Activated B cell treated with CpG ODN at 0.5 μM for 24 hours (primary cell): ENCODE results near the gene NR4A3. TPM values are rescaled to one million over a fixed set of nuclear protein-coding genes. Genes with fewer than 3 reads are reported as not detected.

Experiments used
- ATAC-seq: fragments of 200-7000 bp; cut with Tn5 transposase; one replicate; pipeline ENCODE4 v1.10.0; 2021; ENCODE audit warnings: low read depth, mild to moderate bottlenecking, moderate library complexity
- CTCF ChIA-PET: fragments of 350-600 bp; sonication (Branson Sonifier 250); formaldehyde crosslinking; loops from one replicate; lab custom pipeline; 2021; ENCODE audit warnings: antibody characterized with exemption; lab: Charles Lee
- POLR2A ChIA-PET: fragments of 350-600 bp; sonication (Branson Sonifier 250); formaldehyde crosslinking; loops from one replicate; lab custom pipeline; 2021; ENCODE audit warnings: antibody characterized with exemption; lab: Charles Lee
- DNase-seq: peaks from one replicate; pipeline ENCODE4 v3.0.0; 2022
- H3K27ac Mint-ChIP-seq: one replicate; pipeline ENCODE4 v1.8.0; 2020; ENCODE audit warnings: mixed read lengths
- H3K27me3 Mint-ChIP-seq: one replicate; pipeline ENCODE4 v1.8.0; 2021; ENCODE audit warnings: mixed read lengths
- H3K36me3 Mint-ChIP-seq: one replicate; pipeline ENCODE4 v1.8.0; 2021; ENCODE audit warnings: low read depth, mixed read lengths
- H3K4me1 Mint-ChIP-seq: one replicate; pipeline ENCODE4 v1.8.0; 2021; ENCODE audit warnings: mixed read lengths
- H3K4me3 Mint-ChIP-seq: one replicate; pipeline ENCODE4 v1.8.0; 2020; ENCODE audit warnings: mild to moderate bottlenecking, mixed read lengths
- H3K9me3 Mint-ChIP-seq: one replicate; pipeline ENCODE4 v1.8.0; 2020; ENCODE audit warnings: mixed read lengths
- intact Hi-C: fragments of 100-400 bp; cut with micrococcal nuclease; formaldehyde crosslinking; loops from one replicate; pipeline ENCODE4 v1.15.1; 2024
- total RNA-seq: library from RNA; stranded (reverse); gene quantifications from 2 replicates; pipeline ENCODE4 v1.2.3, GENCODE V29; 2022
- TF ChIP-seq, protein P1 (sequence below): fragments of 200-600 bp; IDR thresholded peaks from one replicate; pipeline ENCODE4 v1.8.0; 2022; ENCODE audit warnings: antibody characterized with exemption, mild to moderate bottlenecking

NR4A3 gene
- total RNA-seq, 1 donor from 2014 or later, result 21.5 TPM

DNA sequence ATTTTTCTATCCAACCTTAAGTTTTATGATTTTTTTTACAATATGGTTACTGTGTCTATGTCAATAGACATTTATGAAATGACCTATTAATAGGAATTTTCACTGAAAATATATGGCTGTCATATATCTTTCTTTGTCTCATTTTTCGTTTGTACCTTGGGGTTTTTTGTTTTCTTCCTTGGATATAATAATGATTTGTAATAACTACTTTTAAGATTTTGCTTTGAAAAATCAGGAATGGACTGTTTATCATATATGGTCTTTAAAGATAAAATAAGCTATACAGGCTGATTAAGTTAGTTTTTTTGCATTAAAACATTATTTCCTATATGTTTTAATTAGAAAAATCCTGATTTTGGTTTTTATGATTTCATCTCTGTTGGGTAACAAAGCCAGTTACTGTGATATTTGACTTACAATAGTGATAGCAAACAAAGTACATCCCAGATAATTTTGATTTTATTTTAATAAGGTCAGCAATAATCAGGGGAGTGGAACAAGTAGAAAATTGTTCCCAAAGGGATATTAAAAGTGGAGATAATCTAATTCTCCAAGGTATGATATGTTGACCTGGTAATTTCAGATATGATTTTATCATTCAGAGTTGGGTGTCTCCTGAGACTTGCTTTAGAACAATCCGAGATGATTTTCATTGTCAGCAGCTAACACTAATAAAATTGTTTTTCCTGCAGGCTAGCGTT, 10.3 kb downstream of the NR4A3 start:
- ChIA-PET POLR2A (no interaction called here), CTCF (no interaction called here)
- Mint-ChIP-seq H3K4me1 (peaks cover 17% of the 10 kb centered on the region), H3K27me3 (peaks cover 31% of the 10 kb centered on the region), H3K9me3 (no peaks in the 10 kb centered on the region), H3K27ac (no peak overlapping the region), H3K4me3 (no peak overlapping the region), H3K36me3 (peaks cover 75% of the 10 kb centered on the region)
- no peak for DNase-seq
- intact Hi-C loops, result no loop called here
- no peak for ATAC-seq
- TF ChIP-seq, protein P1, sequence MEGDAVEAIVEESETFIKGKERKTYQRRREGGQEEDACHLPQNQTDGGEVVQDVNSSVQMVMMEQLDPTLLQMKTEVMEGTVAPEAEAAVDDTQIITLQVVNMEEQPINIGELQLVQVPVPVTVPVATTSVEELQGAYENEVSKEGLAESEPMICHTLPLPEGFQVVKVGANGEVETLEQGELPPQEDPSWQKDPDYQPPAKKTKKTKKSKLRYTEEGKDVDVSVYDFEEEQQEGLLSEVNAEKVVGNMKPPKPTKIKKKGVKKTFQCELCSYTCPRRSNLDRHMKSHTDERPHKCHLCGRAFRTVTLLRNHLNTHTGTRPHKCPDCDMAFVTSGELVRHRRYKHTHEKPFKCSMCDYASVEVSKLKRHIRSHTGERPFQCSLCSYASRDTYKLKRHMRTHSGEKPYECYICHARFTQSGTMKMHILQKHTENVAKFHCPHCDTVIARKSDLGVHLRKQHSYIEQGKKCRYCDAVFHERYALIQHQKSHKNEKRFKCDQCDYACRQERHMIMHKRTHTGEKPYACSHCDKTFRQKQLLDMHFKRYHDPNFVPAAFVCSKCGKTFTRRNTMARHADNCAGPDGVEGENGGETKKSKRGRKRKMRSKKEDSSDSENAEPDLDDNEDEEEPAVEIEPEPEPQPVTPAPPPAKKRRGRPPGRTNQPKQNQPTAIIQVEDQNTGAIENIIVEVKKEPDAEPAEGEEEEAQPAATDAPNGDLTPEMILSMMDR, result no peak

DNA sequence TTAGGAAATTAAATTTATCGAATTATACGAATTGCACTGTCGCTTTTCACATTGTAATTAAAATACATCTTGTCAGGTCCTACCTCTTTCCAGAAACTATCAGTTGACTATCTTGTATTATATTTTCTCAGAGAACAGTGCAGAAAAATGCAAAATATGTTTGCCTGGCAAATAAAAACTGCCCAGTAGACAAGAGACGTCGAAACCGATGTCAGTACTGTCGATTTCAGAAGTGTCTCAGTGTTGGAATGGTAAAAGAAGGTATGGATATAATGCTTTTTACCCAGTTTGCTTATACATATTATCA, 10.8 kb downstream of the NR4A3 start:
- Mint-ChIP-seq H3K27ac (no peak overlapping the region), H3K4me1 (peaks cover 17% of the 10 kb centered on the region), H3K9me3 (no peaks in the 10 kb centered on the region), H3K4me3 (no peak overlapping the region), H3K27me3 (peaks cover 26% of the 10 kb centered on the region), H3K36me3 (peaks cover 72% of the 10 kb centered on the region)
- POLR2A ChIA-PET, result interaction anchor here (0.7 kb wide), 1 partner anchor 10 kb away, joined by 3 read pairs; the partner anchor contains the start of gene NR4A3
- TF ChIP-seq, protein P1, result no peak
- intact Hi-C loops, result no loop called here
- CTCF ChIA-PET, result no interaction called here
- DNase-seq (no peak), ATAC-seq (no peak)

DNA sequence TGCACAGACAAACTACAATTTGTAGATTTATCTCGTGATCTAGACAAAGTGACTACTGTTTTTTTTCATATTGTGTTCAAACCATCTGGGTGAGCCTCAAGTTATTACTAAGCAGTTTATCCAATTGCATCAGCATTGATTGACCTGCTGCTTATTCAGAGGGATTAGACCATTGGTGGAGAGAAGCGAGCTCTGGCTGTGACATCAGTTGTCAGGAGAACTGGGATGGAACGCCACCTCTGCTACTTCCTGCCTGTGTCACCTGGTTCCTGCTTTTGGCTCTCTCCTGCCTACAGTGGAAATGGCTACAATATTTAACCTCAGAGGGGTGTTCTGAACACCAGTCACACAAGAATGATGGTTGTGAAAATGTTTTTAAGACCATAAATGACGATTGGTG, 12.1 kb downstream of the NR4A3 start:
- peaks cover 19% of the 10 kb centered on the region for H3K27me3 Mint-ChIP-seq
- no peak for ATAC-seq
- TF ChIP-seq, protein P1, result no peak
- H3K9me3 Mint-ChIP-seq, result no peaks in the 10 kb centered on the region
- H3K36me3 Mint-ChIP-seq, result peaks cover 75% of the 10 kb centered on the region
- H3K4me3 Mint-ChIP-seq, result no peak overlapping the region
- H3K4me1 Mint-ChIP-seq, result peaks cover 13% of the 10 kb centered on the region
- CTCF ChIA-PET, result no interaction called here
- DNase-seq, result no peak
- no peak overlapping the region for H3K27ac Mint-ChIP-seq
- POLR2A ChIA-PET, result no interaction called here
- intact Hi-C loops, result no loop called here

DNA sequence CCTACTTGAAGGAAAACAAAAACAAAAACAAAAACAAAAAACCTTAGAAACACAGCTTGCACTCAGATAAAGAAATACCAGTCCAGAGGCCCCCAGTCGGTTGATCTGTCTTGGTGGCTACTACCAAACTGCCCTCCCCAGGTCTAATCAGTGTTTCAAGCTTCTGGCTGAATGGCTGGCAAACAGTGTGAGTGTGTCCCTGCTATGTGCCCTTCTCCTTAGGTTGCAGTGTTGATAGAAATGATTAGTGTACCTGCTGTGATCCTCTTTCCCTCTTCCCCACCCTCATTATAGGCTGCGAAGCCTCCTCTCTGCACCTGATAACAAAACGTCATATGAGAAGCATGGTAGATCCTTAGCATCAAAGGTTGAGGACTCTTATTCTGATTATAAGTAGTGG, 12.8 kb downstream of the NR4A3 start:
- H3K9me3 Mint-ChIP-seq, result no peaks in the 10 kb centered on the region
- intact Hi-C loops, result no loop called here
- H3K27me3 Mint-ChIP-seq, result peaks cover 13% of the 10 kb centered on the region
- H3K4me3 Mint-ChIP-seq, result no peak overlapping the region
- ATAC-seq (no peak), DNase-seq (no peak)
- TF ChIP-seq, protein P1, result no peak
- ChIA-PET POLR2A (no interaction called here), CTCF (no interaction called here)
- peaks cover 7% of the 10 kb centered on the region for H3K4me1 Mint-ChIP-seq
- H3K36me3 Mint-ChIP-seq, result peaks cover 71% of the 10 kb centered on the region
- no peak overlapping the region for H3K27ac Mint-ChIP-seq

DNA sequence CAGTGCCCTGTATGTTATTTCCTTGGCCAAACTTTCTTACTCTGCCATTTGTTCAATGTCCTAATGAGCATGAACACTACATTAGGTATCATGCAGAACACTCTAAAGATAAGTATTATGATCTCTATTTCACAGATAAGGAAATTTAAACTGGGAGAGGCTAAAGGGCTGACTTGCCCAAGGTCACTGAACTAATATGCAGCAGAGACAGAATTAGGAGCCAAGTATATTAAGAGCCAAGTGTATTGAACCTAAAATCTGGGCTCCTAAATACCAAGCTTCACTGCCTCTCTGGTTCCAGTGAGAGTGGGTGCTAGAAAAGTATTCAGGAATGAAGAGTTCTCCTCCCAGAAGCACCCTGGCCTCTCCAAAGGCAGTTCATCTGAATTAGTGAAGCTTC, 13.5 kb downstream of the NR4A3 start:
- Mint-ChIP-seq H3K36me3 (peaks cover 71% of the 10 kb centered on the region), H3K9me3 (no peaks in the 10 kb centered on the region), H3K27ac (no peak overlapping the region), H3K4me1 (peaks cover 7% of the 10 kb centered on the region), H3K4me3 (no peak overlapping the region), H3K27me3 (peaks cover 6% of the 10 kb centered on the region)
- DNase-seq (no peak), ATAC-seq (no peak)
- ChIA-PET POLR2A (interaction anchor here (0.9 kb wide), 1 partner anchor 10 kb away, joined by 3 read pairs; no protein-coding TSS in a partner anchor), CTCF (no interaction called here)
- intact Hi-C loops, result no loop called here
- TF ChIP-seq, protein P1, result no peak
